WTC11 (cell line): ENCODE measurements around the gene NEDD4L. TPM values are rescaled to one million over a fixed set of nuclear protein-coding genes. Genes with fewer than 3 reads are reported as not detected.
"Not testable (repeated sequence)": the region's sequence is repeated elsewhere in the genome, so short reads cannot be mapped to it uniquely, and the experiment has no call there.

Experiments used
- ATAC-seq: fragments of 200-7000 bp; cut with Tn5 transposase; 2 replicates; pipeline ENCODE4 v1.10.0; 2021; ENCODE audit warnings: mild to moderate bottlenecking, moderate library complexity
- CTCF ChIA-PET: fragments of 300-600 bp; sonication (Branson Sonifier 250); formaldehyde crosslinking; loops from one replicate; lab custom pipeline; 2021; ENCODE audit warnings: antibody characterized with exemption; lab: Charles Lee
- POLR2A ChIA-PET: fragments of 350-600 bp; sonication (Branson Sonifier 250); formaldehyde crosslinking; loops from one replicate; lab custom pipeline; 2021; ENCODE audit warnings: antibody characterized with exemption; lab: Charles Lee
- DNase-seq: peaks from one replicate; pipeline ENCODE4 v3.0.0; 2021; ENCODE audit warnings: low spot score
- H3K27ac Mint-ChIP-seq: 2 replicates; pipeline ENCODE4 v1.8.0; 2021; ENCODE audit warnings: mixed read lengths
- H3K27me3 Mint-ChIP-seq: 2 replicates; pipeline ENCODE4 v1.8.0; 2021; ENCODE audit warnings: low read depth, mild to moderate bottlenecking, moderate library complexity, mixed read lengths
- H3K36me3 Mint-ChIP-seq: 2 replicates; pipeline ENCODE4 v1.8.0; 2021; ENCODE audit warnings: mixed read lengths
- H3K4me1 Mint-ChIP-seq: 2 replicates; pipeline ENCODE4 v1.8.0; 2022; ENCODE audit warnings: mixed read lengths
- H3K4me3 Mint-ChIP-seq: 2 replicates; pipeline ENCODE4 v1.8.0; 2021; ENCODE audit warnings: mild to moderate bottlenecking, moderate library complexity, mixed read lengths
- H3K9me3 Mint-ChIP-seq: 2 replicates; pipeline ENCODE4 v1.8.0; 2021; ENCODE audit warnings: mixed read lengths
- FOXK1 ChIP-seq: sonication (generic); formaldehyde crosslinking; IDR thresholded peaks from 2 replicates; pipeline ENCODE4 v1.8.0; 2022; ENCODE audit warnings: mild to moderate bottlenecking, moderate library complexity, missing genetic modification reagents
- MAX ChIP-seq: sonication (generic); formaldehyde crosslinking; IDR thresholded peaks from 2 replicates; pipeline ENCODE4 v1.8.0; 2022; ENCODE audit warnings: mild to moderate bottlenecking, missing genetic modification reagents
- MYBL2 ChIP-seq: sonication (generic); formaldehyde crosslinking; IDR thresholded peaks from 2 replicates; pipeline ENCODE4 v1.8.1; 2023; ENCODE audit warnings: mild to moderate bottlenecking, moderate library complexity, missing genetic modification reagents
- NFATC4 ChIP-seq: fragments of 250-450 bp; sonication (Bioruptor Pico); IDR thresholded peaks from 2 replicates; pipeline ENCODE4 v1.9.0; 2021; ENCODE audit warnings: mild to moderate bottlenecking
- NFE2L1 ChIP-seq: sonication (generic); formaldehyde crosslinking; IDR thresholded peaks from 2 replicates; pipeline ENCODE4 v1.8.1; 2023; ENCODE audit warnings: missing genetic modification reagents
- NR2C2 ChIP-seq: sonication (generic); formaldehyde crosslinking; IDR thresholded peaks from 2 replicates; pipeline ENCODE4 v1.8.0; 2022; ENCODE audit warnings: mild to moderate bottlenecking, missing genetic modification reagents
- SMAD3 ChIP-seq: sonication (generic); formaldehyde crosslinking; IDR thresholded peaks from 2 replicates; pipeline ENCODE4 v1.8.0; 2022; ENCODE audit warnings: missing genetic modification reagents, mild to moderate bottlenecking, borderline replicate concordance
- SMAD4 ChIP-seq: sonication (generic); formaldehyde crosslinking; IDR thresholded peaks from 2 replicates; pipeline ENCODE4 v1.8.0; 2022; ENCODE audit warnings: mild to moderate bottlenecking, missing genetic modification reagents
- STAT6 ChIP-seq: sonication (generic); formaldehyde crosslinking; conservative IDR thresholded peaks from 2 replicates; pipeline ENCODE4 v1.8.1; 2023; ENCODE audit warnings: mild to moderate bottlenecking, low read depth, missing genetic modification reagents, moderate library complexity
- TCF7 ChIP-seq: sonication (generic); formaldehyde crosslinking; IDR thresholded peaks from 2 replicates; pipeline ENCODE4 v1.8.0; 2022; ENCODE audit warnings: mild to moderate bottlenecking, low read depth, missing genetic modification reagents, moderate library complexity
- ZBTB21 ChIP-seq: sonication (generic); formaldehyde crosslinking; IDR thresholded peaks from 2 replicates; pipeline ENCODE4 v1.8.1; 2023; ENCODE audit warnings: mild to moderate bottlenecking, missing genetic modification reagents, borderline replicate concordance
- ZNF121 ChIP-seq: sonication (generic); formaldehyde crosslinking; IDR thresholded peaks from 2 replicates; pipeline ENCODE4 v1.8.0; 2023; ENCODE audit warnings: missing genetic modification reagents
- ZNF138 ChIP-seq: sonication (generic); formaldehyde crosslinking; conservative IDR thresholded peaks from 2 replicates; pipeline ENCODE4 v1.8.1; 2022; ENCODE audit warnings: mild to moderate bottlenecking, moderate library complexity, missing genetic modification reagents
- ZNF232 ChIP-seq: sonication (generic); formaldehyde crosslinking; IDR thresholded peaks from 2 replicates; pipeline ENCODE4 v1.8.0; 2022; ENCODE audit warnings: mild to moderate bottlenecking, missing genetic modification reagents
- ZNF423 ChIP-seq: fragments of 250-450 bp; sonication (Bioruptor Pico); IDR thresholded peaks from 2 replicates; pipeline ENCODE4 v2.1.2; 2022; ENCODE audit warnings: mild to moderate bottlenecking, moderate library complexity
- total RNA-seq: library from RNA; stranded (reverse); gene quantifications from 3 replicates; pipeline ENCODE4 v1.2.3, GENCODE V29; 2021
- TF ChIP-seq, protein P1 (sequence below): sonication (generic); formaldehyde crosslinking; IDR thresholded peaks from 2 replicates; pipeline ENCODE4 v1.8.1; 2023; ENCODE audit warnings: mild to moderate bottlenecking, missing genetic modification reagents
- TF ChIP-seq, protein P2 (sequence below): sonication (generic); formaldehyde crosslinking; IDR thresholded peaks from 2 replicates; pipeline ENCODE4 v1.8.1; 2023; ENCODE audit warnings: mild to moderate bottlenecking, missing genetic modification reagents, moderate library complexity
- TF ChIP-seq, protein P3 (sequence below): sonication (generic); formaldehyde crosslinking; IDR thresholded peaks from 2 replicates; pipeline ENCODE4 v1.8.1; 2022; ENCODE audit warnings: mild to moderate bottlenecking, moderate library complexity, missing genetic modification reagents
- TF ChIP-seq, protein P4 (sequence below): sonication (generic); formaldehyde crosslinking; IDR thresholded peaks from 2 replicates; pipeline ENCODE4 v1.8.0; 2022; ENCODE audit warnings: missing genetic modification reagents

NEDD4L gene
- total RNA-seq, 1 experiment from 2014 or later: 88.0 TPM

GRCh38 chr18:57995331-57995730 is 48.7 kb upstream of the NEDD4L start:
- Mint-ChIP-seq H3K4me3 (no peak overlapping the region), H3K27ac (no peak overlapping the region), H3K4me1 (no peaks in the 10 kb centered on the region; the same call in 1 of the 2 replicates), H3K9me3 (no peaks in the 10 kb centered on the region), H3K36me3 (no peaks in the 10 kb centered on the region), H3K27me3 (no peaks in the 10 kb centered on the region)
- ChIA-PET CTCF (no interaction called here), POLR2A (no interaction called here)
- DNase-seq: no peak
- TF ChIP-seq, protein P1, sequence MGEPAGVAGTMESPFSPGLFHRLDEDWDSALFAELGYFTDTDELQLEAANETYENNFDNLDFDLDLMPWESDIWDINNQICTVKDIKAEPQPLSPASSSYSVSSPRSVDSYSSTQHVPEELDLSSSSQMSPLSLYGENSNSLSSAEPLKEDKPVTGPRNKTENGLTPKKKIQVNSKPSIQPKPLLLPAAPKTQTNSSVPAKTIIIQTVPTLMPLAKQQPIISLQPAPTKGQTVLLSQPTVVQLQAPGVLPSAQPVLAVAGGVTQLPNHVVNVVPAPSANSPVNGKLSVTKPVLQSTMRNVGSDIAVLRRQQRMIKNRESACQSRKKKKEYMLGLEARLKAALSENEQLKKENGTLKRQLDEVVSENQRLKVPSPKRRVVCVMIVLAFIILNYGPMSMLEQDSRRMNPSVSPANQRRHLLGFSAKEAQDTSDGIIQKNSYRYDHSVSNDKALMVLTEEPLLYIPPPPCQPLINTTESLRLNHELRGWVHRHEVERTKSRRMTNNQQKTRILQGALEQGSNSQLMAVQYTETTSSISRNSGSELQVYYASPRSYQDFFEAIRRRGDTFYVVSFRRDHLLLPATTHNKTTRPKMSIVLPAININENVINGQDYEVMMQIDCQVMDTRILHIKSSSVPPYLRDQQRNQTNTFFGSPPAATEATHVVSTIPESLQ (CRISPR knock-in tag): no peak
- TF ChIP-seq NFATC4 (no peak), ZNF423 (CRISPR knock-in tag) (no peak), ZNF232 (CRISPR knock-in tag) (no peak), STAT6 (CRISPR knock-in tag) (no peak), MYBL2 (no peak), ZNF138 (no peak), SMAD3 (no peak), NR2C2 (CRISPR knock-in tag) (no peak), MAX (CRISPR knock-in tag) (no peak), ZBTB21 (CRISPR knock-in tag) (no peak), ZNF121 (no peak), TCF7 (CRISPR knock-in tag) (no peak), SMAD4 (no peak), FOXK1 (CRISPR knock-in tag) (no peak), NFE2L1 (CRISPR knock-in tag) (no peak)
- TF ChIP-seq, protein P2, sequence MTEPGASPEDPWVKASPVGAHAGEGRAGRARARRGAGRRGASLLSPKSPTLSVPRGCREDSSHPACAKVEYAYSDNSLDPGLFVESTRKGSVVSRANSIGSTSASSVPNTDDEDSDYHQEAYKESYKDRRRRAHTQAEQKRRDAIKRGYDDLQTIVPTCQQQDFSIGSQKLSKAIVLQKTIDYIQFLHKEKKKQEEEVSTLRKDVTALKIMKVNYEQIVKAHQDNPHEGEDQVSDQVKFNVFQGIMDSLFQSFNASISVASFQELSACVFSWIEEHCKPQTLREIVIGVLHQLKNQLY (CRISPR knock-in tag): no peak
- TF ChIP-seq, protein P3, sequence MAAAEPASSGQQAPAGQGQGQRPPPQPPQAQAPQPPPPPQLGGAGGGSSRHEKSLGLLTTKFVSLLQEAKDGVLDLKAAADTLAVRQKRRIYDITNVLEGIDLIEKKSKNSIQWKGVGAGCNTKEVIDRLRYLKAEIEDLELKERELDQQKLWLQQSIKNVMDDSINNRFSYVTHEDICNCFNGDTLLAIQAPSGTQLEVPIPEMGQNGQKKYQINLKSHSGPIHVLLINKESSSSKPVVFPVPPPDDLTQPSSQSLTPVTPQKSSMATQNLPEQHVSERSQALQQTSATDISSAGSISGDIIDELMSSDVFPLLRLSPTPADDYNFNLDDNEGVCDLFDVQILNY (CRISPR knock-in tag): no peak
- TF ChIP-seq, protein P4, sequence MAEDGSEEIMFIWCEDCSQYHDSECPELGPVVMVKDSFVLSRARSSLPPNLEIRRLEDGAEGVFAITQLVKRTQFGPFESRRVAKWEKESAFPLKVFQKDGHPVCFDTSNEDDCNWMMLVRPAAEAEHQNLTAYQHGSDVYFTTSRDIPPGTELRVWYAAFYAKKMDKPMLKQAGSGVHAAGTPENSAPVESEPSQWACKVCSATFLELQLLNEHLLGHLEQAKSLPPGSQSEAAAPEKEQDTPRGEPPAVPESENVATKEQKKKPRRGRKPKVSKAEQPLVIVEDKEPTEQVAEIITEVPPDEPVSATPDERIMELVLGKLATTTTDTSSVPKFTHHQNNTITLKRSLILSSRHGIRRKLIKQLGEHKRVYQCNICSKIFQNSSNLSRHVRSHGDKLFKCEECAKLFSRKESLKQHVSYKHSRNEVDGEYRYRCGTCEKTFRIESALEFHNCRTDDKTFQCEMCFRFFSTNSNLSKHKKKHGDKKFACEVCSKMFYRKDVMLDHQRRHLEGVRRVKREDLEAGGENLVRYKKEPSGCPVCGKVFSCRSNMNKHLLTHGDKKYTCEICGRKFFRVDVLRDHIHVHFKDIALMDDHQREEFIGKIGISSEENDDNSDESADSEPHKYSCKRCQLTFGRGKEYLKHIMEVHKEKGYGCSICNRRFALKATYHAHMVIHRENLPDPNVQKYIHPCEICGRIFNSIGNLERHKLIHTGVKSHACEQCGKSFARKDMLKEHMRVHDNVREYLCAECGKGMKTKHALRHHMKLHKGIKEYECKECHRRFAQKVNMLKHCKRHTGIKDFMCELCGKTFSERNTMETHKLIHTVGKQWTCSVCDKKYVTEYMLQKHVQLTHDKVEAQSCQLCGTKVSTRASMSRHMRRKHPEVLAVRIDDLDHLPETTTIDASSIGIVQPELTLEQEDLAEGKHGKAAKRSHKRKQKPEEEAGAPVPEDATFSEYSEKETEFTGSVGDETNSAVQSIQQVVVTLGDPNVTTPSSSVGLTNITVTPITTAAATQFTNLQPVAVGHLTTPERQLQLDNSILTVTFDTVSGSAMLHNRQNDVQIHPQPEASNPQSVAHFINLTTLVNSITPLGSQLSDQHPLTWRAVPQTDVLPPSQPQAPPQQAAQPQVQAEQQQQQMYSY: no peak
- no peak for ATAC-seq

GRCh38 chr18:57996894-57997293 is 47.1 kb upstream of the NEDD4L start:
- CTCF ChIA-PET, H3K9me3 Mint-ChIP-seq, POLR2A ChIA-PET, H3K4me1 Mint-ChIP-seq, ATAC-seq, H3K27ac Mint-ChIP-seq, DNase-seq, H3K36me3 Mint-ChIP-seq, H3K4me3 Mint-ChIP-seq, H3K27me3 Mint-ChIP-seq: not testable (repeated sequence)
